Activated T-cell treated with anti-CD3 and anti-CD28 coated beads, Interleukin-2, amount 50 U/mL, for 4 hours (primary cell): ENCODE data around the gene ATOH8. TPM values are rescaled to one million over a fixed set of nuclear protein-coding genes. Genes with fewer than 3 reads are reported as not detected.

Experiments used
- ATAC-seq, 2 donors: fragments of 200-7000 bp; cut with Tn5 transposase; one replicate each; pipeline ENCODE4 v1.10.0; 2021
- DNase-seq: peaks from one replicate; pipeline ENCODE4 v3.0.0-alpha.2; 2020
- H3K27me3 Mint-ChIP-seq: one replicate; pipeline ENCODE4 v1.8.0; 2021; ENCODE audit warnings: low read depth, mixed read lengths
- H3K36me3 Mint-ChIP-seq: one replicate; pipeline ENCODE4 v1.8.0; 2022; ENCODE audit warnings: mixed read lengths; ENCODE audit not compliant: insufficient read depth
- H3K4me1 Mint-ChIP-seq: one replicate; pipeline ENCODE4 v1.8.0; 2021; ENCODE audit warnings: low read depth, mixed read lengths
- H3K4me3 Mint-ChIP-seq: one replicate; pipeline ENCODE4 v1.8.0; 2021; ENCODE audit warnings: mild to moderate bottlenecking, moderate library complexity, mixed read lengths
- H3K9me3 Mint-ChIP-seq: one replicate; pipeline ENCODE4 v1.8.0; 2021; ENCODE audit warnings: mixed read lengths
- total RNA-seq, 3 donors: library from RNA; stranded (reverse); gene quantifications; one replicate each; pipeline ENCODE4 v1.2.1, GENCODE V29; 2021

The ATOH8 gene
- total RNA-seq, 3 donors from 2014 or later: not detected

DNA sequence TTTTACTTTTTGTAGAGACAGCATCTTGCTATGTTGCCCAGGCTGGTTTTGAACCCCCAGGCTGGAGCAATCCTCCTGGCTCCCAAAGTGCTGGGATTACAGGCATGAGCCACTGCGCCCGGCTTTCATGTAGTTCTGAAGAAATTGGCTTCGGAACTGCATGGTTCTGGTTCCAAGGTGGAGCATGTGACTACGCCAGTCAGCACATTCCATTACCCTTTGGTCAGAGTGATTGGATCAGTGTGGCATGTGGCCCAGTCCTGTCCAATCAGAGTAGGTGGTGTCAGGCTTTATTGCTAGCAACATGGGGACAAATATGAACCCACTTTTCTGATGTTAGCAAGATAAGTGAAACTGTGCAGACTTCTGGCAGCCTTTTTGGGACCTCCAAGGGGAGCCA lies 16.3 kb upstream of the ATOH8 start:
- Mint-ChIP-seq H3K4me1 (no peaks in the 10 kb centered on the region), H3K9me3 (no peaks in the 10 kb centered on the region), H3K36me3 (no peaks in the 10 kb centered on the region), H3K27me3 (peaks cover 22% of the 10 kb centered on the region), H3K4me3 (no peak overlapping the region)
- DNase-seq (no peak), ATAC-seq (no peak)

DNA sequence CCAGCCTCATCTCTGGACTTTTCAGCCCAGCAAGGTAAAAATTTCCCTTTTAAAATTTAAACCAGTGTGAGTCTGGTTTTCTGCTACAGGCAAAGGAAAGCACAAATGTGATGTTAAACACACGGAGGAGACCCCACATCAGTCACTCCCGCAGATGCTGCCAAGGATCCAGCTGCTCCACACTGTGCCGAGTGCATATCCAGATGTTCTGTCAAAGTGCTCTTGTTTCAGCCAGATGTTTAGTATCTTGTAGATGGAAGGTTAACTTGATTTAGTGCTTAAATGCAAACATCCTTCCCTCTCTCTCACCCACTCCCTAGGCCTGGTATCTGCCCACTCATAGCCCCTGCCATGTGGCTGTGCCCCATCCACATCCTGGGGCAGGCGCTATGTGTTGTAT lies 15.8 kb upstream of the ATOH8 start:
- no peaks in the 10 kb centered on the region for H3K36me3 Mint-ChIP-seq
- DNase-seq (no peak), ATAC-seq (no peak)
- H3K4me3 Mint-ChIP-seq: no peak overlapping the region
- H3K27me3 Mint-ChIP-seq: peaks cover 26% of the 10 kb centered on the region
- H3K4me1 Mint-ChIP-seq: no peaks in the 10 kb centered on the region
- no peaks in the 10 kb centered on the region for H3K9me3 Mint-ChIP-seq

DNA sequence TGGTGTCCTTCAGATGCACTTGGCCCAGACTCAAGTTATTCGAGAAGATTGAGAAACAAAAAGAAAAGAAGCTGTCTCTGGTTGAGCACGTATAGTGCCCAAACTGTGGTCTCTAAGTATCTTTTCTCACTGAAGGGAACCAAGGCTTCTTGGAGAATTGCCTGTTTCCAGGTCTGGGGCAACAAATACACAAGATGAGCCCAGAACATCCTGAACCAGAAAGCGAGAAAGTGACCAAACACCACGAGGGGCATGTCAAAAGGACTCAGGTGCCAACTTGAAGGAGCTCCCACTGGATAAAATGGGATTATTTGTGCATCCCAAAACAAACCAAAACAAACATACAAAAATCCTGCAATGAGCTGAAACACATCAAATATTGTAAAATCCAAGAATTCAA lies 13.6 kb upstream of the ATOH8 start:
- Mint-ChIP-seq H3K4me3 (no peak overlapping the region), H3K36me3 (no peaks in the 10 kb centered on the region), H3K9me3 (no peaks in the 10 kb centered on the region), H3K27me3 (peaks cover 31% of the 10 kb centered on the region), H3K4me1 (no peaks in the 10 kb centered on the region)
- ATAC-seq (no peak), DNase-seq (no peak)

DNA sequence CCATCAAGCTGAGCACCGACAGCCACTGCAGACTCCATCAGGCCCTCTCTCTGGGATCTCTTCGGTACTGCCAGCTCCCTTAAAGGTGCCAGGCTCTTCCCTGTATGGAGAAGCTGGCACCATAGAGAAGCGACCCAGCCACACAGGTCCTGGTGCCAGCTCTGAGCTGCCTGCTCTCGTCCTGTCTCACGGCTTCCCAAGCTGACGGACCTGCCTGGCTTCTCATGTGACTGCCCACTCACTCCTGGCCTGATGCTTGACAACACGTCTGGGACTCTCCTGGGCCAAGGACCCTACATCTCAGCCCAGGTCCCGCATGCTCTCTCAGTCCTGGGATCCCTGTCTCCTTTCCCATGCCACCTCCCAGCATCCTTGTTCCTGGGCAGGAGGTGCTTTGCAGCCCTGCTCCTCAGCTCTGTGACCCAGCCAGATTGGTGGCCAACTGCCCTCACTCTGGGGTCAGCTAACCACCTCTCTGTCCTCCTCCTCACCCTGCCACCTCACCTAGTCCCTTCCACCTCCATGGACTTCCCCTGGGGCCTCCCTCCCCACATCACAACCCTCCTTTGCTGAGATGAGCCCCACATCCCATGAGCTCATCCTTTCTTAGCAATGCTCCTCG lies 12.5 kb upstream of the ATOH8 start:
- Mint-ChIP-seq H3K4me3 (no peak overlapping the region), H3K4me1 (no peaks in the 10 kb centered on the region), H3K9me3 (no peaks in the 10 kb centered on the region), H3K27me3 (peaks cover 34% of the 10 kb centered on the region), H3K36me3 (no peaks in the 10 kb centered on the region)
- ATAC-seq (no peak), DNase-seq (no peak)

DNA sequence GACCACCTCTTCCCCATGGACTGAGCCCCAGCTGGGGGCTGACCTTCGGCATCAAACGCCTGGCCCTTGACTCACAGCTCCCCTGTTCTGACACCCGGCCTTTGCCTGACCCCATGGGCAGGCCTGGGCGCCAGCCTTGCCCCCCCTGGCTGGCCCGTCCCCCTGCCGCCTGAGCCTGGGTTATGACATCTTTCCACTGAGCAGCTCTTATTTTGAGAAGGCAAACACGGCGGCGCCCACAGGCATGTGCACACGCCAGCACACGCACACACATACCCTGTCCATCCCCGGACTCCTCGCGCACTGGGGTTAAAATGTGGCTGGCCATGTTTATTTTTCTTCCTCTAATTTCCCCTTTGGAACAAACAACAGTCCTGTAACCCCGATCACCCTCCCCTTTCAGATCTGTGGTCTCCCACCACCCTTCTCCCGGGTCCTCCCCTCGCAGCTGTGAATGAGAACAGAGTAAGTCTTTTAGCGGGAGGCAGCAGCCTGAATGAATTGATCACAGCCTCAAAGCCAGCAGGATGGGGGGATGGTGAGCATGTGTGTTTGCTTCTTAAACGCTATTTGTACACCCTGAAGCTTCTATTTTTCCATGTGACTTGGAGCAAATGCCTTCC lies 11.8 kb upstream of the ATOH8 start:
- Mint-ChIP-seq H3K4me1 (no peaks in the 10 kb centered on the region), H3K9me3 (no peaks in the 10 kb centered on the region), H3K4me3 (no peak overlapping the region), H3K27me3 (peaks cover 38% of the 10 kb centered on the region), H3K36me3 (no peaks in the 10 kb centered on the region)
- DNase-seq: no peak
- ATAC-seq: no peak

DNA sequence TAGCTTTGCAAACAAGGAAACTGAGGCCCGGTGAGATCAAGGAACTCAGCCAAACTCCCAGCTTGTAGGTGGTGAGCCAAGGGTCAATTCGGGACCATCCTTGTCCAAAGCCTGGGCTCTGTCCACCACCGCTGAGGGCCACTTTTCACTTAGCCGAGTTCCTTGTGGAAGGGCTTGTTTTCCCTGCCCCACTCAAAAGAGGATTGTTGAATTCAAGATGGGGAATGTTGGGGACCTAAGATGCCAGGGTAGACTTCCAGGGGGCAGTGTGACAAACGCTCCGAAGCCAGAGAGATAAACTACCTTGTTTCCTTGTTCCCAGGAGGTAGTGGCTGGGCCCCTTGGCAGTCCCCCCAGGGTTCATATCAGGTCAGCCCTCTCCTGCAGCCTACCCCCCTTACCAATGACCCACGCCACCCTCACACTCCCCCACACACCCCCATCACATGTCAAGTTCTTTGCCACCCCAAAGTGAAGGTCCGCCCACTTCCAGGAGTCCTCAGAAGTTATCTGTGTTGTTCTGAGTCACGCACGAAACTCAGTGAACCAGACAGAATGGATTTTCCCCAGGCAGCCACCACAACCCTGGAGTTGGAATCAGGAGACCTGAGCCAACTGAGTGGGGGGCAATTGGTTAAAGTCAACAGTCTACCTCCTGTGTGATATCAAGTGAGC lies 10.3 kb upstream of the ATOH8 start:
- no peak overlapping the region for H3K4me3 Mint-ChIP-seq
- ATAC-seq (no peak), DNase-seq (no peak)
- no peaks in the 10 kb centered on the region for H3K9me3 Mint-ChIP-seq
- H3K4me1 Mint-ChIP-seq: no peaks in the 10 kb centered on the region
- H3K27me3 Mint-ChIP-seq: peaks cover 47% of the 10 kb centered on the region
- H3K36me3 Mint-ChIP-seq: no peaks in the 10 kb centered on the region

DNA sequence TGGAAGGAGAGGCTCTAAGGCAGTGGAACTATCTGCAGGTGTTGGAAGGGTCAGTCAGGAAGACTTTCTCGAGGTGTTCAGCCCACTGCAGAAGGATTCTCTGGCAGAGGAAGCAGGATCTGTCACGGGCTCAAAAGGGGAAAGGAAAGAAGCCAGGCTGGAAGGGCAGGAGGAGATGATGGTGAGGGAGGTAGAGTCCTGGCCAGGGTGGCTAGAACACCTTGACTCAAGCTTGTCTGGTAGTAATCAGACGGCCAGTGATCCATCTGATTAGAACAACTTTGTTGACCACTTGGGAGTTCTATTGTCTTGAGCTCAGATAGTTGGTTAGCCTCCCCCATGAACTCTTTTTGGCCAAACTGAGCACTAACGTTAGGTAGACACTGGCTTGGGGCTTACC lies 9.7 kb upstream of the ATOH8 start:
- Mint-ChIP-seq H3K9me3 (no peaks in the 10 kb centered on the region), H3K27me3 (peaks cover 48% of the 10 kb centered on the region), H3K4me1 (no peaks in the 10 kb centered on the region), H3K36me3 (no peaks in the 10 kb centered on the region), H3K4me3 (no peak overlapping the region)
- ATAC-seq: no peak
- DNase-seq: no peak

DNA sequence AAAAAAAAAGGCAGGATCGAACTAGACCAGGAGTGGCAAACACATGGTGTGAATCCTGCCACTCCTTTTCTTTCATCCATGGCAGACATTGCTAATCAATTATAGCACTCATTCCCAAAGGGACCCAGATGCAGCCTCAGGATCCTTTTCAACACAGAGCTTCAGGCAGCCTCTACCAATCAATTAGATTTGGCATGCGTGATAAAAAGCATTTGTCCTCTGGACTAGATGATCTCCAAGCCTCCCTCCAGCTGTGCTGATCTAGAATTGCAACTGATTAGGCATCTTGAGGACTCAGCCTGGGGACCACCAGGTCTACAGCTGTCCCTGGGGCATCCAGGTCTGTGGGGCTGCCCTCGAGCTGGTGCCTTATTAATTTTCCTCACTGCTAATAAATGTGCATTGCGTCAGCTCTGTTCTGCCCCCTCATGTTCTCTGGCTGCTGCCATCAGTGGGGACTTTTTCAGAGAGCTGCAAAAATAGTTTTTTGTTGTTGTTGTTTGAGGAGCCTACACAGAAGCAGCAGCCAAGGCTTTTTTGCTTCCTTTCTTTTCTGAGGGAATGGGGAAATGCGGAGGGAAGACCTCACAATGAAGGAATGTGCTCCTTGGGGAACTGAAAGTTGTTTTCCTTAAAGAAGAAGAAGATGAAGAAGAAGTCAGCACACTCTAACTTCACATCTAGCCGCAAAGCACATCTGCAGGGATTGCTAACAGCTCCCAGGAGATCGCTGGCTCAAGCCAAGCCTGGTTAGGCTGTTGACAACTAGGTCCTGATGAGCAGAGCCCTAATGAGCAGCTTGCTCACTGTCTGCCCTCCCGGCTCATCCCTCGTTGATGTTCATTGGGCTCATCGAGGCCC lies 8.8 kb upstream of the ATOH8 start:
- ATAC-seq (no peak), DNase-seq (no peak)
- no peaks in the 10 kb centered on the region for H3K4me1 Mint-ChIP-seq
- no peak overlapping the region for H3K4me3 Mint-ChIP-seq
- no peaks in the 10 kb centered on the region for H3K36me3 Mint-ChIP-seq
- H3K27me3 Mint-ChIP-seq: peaks cover 52% of the 10 kb centered on the region
- no peaks in the 10 kb centered on the region for H3K9me3 Mint-ChIP-seq

DNA sequence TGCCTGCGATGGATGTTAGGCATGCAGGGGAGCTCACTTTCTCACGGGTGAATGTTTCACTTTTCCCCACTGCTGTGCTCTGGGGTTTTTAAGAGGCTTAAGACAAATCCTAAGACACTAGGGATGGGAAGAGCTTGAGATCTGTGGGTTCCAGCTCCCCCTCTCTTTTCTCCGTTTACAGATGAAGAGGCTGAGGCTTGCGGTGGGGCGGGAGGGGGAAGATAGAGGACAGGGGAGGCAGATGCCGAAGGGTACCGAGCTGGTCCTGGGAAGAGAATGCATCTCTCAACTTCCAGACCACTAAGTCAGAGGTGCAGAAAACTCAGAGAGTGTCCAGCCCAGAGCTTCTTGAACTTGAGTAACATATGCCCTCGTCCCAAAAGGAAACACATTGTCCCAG lies 8.2 kb upstream of the ATOH8 start:
- no peak for ATAC-seq
- H3K4me1 Mint-ChIP-seq: no peaks in the 10 kb centered on the region
- H3K27me3 Mint-ChIP-seq: peaks cover 59% of the 10 kb centered on the region
- no peaks in the 10 kb centered on the region for H3K36me3 Mint-ChIP-seq
- DNase-seq: no peak
- H3K9me3 Mint-ChIP-seq: no peaks in the 10 kb centered on the region
- H3K4me3 Mint-ChIP-seq: no peak overlapping the region

DNA sequence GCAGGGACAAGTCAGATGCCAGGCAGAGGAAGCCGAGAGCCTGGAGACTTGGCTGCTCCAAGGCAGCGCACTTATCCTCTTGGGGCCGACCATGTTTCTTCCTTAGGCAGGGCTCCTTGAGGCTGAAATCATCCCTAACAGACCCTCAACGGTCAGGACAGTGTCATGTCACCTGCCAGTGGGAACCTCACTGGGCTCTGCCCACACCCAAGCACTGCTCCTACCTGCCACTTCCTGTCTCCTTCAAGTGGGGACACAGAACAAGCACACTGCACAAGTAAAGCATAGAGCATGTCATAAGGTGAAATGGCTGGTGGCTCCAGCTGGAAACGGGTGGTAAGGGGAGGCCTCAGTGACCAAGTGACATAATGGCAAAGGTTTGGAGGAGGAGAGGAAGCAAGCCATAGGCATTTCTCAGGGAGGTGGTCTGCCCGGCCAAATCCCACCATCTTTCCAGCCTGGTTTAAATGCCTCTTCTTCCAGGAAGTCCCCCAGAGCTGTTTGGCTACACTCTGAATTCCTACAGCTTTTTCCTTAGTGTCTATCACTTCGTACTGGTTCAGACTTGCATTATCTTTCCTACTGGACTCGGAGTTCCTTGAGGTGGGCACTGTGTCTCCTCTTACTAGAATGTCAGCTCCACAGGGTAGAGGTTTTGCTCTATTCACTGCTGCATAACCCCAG lies 7.3 kb upstream of the ATOH8 start:
- Mint-ChIP-seq H3K9me3 (no peaks in the 10 kb centered on the region), H3K4me3 (no peak overlapping the region), H3K27me3 (peaks cover 60% of the 10 kb centered on the region), H3K36me3 (no peaks in the 10 kb centered on the region), H3K4me1 (no peaks in the 10 kb centered on the region)
- no peak for ATAC-seq
- DNase-seq: no peak

DNA sequence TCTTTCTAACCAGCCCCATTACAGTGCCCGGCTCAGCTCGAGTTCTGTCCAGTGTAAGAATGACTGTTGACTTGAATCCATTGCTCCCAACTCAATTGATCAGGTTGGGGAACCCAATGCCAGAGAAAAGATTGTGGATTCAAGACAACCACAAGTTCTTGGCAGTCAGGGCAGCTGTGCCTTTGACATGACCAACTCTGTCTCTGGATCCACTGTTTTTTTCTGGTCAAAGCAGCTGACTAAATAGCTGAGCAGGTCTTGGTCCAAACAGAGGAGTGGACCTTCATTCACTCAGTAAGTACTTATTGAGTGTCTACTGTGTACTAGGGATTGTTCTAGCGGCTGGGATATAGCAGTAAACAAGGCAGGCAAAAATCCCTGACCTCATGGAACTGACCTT lies 6.3 kb upstream of the ATOH8 start:
- Mint-ChIP-seq H3K4me3 (no peak overlapping the region), H3K36me3 (no peaks in the 10 kb centered on the region), H3K9me3 (no peaks in the 10 kb centered on the region), H3K4me1 (no peaks in the 10 kb centered on the region), H3K27me3 (peaks cover 60% of the 10 kb centered on the region)
- ATAC-seq: no peak
- DNase-seq: no peak

DNA sequence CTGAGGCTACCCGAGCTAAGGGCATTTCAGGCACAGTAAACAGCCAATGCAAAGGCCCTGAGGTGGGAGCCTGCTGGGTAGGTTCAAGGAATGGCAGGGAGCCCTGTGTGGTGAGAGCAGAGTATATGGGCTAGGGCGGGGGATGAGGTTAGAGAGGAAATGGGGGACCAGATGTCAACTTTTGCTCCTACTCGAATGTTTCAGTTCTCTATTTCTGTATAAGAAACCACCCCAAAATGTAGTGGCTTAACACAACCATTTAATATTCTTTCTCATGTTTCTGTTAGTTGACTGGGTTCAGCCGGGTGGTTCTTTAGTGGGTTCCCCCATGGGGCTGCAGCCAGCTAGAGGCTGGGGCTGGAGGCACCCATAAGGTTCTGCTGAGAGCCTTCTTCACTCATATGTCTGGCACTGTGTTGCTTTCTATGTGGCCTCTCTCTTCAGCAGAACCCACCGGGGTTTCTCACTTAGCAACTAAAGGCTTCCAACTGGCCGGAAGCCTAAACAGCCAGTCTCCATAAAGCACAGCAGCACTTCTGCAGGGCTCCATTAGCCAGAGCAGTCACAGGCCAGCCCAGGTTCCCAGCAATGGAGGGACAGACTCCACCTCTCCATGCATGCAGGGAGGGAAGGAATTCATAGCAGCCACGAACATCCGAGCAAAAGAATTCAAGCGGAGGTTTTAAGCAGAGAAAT lies 5.6 kb upstream of the ATOH8 start:
- Mint-ChIP-seq H3K4me1 (peaks cover 3% of the 10 kb centered on the region), H3K36me3 (no peaks in the 10 kb centered on the region), H3K4me3 (no peak overlapping the region), H3K9me3 (no peaks in the 10 kb centered on the region), H3K27me3 (peaks cover 60% of the 10 kb centered on the region)
- no peak for DNase-seq
- no peak for ATAC-seq

DNA sequence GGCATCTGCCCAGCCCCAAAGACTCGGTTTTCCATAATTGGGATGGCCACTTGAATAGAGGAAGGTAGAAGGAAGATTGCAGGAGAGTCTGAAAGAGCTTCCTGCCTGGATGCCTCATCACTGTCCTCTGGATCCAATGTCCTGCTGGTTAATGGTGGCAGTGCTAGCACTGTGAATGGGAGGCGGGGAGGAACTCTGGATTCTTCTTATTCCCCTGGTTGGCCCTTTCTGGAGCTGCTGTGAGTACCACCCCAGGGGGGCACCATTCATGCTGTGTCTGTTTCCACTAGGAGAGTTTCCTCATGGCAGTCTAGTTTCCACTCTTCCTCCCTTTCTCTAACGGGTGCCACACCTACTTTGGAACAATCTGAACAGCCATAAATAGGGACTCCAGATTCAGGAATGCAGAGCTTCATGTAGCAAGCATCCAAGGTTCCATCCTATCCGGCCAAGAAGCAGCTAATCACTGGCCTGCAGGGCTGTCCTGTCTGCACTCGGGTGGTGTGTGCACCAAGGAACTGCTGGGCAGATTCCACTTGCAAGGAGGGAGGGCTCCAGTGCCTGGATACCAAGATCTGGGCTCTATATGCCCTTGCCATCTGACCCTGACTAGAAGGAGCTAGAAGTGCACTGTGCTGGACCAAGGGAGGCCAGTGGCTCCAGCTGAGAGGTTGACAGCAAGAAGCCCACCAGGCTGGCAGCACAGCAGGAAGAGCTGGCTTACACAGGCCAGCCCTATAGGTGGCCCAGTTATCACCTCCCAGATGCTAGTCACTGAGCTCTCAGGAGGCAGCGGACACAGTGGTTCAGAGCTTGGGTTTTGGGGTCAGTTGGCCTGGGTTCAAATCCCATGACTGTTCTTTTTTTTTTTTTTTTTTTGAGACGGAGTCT lies 4.6 kb upstream of the ATOH8 start:
- ATAC-seq (no peak), DNase-seq (no peak)
- peaks cover 57% of the 10 kb centered on the region for H3K27me3 Mint-ChIP-seq
- H3K36me3 Mint-ChIP-seq: no peaks in the 10 kb centered on the region
- H3K4me3 Mint-ChIP-seq: no peak overlapping the region
- H3K4me1 Mint-ChIP-seq: peaks cover 3% of the 10 kb centered on the region
- no peaks in the 10 kb centered on the region for H3K9me3 Mint-ChIP-seq
